ENCODE results near the gene RNPEPL1.

The RNPEPL1 gene

DNA sequence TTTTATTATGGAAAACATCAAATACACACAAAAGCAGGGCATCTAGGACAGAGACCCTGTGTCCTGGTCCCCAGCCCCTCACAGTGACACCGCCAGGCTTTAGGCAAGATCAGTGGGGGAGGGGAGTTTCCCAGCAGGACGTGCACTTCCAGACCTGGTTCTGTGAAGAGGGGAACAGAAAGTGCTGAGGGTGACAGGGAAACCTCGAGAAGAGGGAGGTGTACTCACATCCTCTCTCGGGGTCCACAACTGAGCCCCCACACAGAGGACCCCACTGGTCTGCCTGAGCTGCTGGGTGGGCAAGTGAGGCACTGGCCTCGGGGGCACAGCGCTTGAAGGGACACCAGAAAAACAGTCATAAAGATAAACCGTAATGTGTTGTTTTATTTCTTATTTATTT lies 52.6 kb downstream of the RNPEPL1 start:
- H3K9me3 ChIP-seq (ENCODE audit: low read depth, low read length), result no peaks in the 10 kb centered on the region
- H3K27ac ChIP-seq, result no peak overlapping the region
- H3K9ac ChIP-seq (ENCODE audit: insufficient read length), result no peak overlapping the region
- no peak overlapping the region for H3K4me3 ChIP-seq
- no peaks in the 10 kb centered on the region for H3K36me3 ChIP-seq (ENCODE audit: insufficient read depth, low read length)
- DNase-seq (ENCODE audit: low read depth, low spot score), result no peak
- TF ChIP-seq POLR2AphosphoS5 (IDR thresholded peaks at IDR 0.05; ENCODE audit: borderline replicate concordance, low read depth, low read length), result no peak
- TF ChIP-seq EZH2 (IDR thresholded peaks at IDR 0.05), result no peak
- no peak for TF ChIP-seq FOXP2 (optimal IDR thresholded peaks at IDR 0.05; ENCODE audit: control extremely low read depth, extremely low read length, insufficient read depth)

DNA sequence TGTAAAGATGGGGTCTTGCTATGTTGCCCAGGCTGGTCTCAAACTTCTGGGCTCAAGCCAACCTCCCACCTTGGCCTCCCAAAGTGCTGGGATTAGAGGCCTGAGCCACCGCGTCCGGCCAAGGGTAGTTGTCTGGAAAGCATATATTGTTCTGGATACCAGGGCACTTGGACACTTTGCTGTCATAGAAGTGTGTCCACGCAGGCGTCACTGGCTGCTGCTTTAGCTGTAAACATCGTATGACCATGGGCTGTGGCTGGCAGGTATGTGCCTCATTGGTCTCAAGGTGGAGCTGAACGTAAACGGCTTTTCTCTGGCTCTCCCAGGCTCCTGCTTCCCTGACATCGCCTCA lies 53.8 kb downstream of the RNPEPL1 start:
- Histone ChIP-seq H3K9me3 (ENCODE audit: low read depth, low read length) (no peaks in the 10 kb centered on the region), H3K4me3 (no peak overlapping the region), H3K9ac (ENCODE audit: insufficient read length) (no peak overlapping the region), H3K36me3 (ENCODE audit: insufficient read depth, low read length) (no peaks in the 10 kb centered on the region), H3K27ac (no peak overlapping the region)
- DNase-seq (ENCODE audit: low read depth, low spot score), result no peak
- no peak for TF ChIP-seq FOXP2 (optimal IDR thresholded peaks at IDR 0.05; ENCODE audit: control extremely low read depth, extremely low read length, insufficient read depth)

DNA sequence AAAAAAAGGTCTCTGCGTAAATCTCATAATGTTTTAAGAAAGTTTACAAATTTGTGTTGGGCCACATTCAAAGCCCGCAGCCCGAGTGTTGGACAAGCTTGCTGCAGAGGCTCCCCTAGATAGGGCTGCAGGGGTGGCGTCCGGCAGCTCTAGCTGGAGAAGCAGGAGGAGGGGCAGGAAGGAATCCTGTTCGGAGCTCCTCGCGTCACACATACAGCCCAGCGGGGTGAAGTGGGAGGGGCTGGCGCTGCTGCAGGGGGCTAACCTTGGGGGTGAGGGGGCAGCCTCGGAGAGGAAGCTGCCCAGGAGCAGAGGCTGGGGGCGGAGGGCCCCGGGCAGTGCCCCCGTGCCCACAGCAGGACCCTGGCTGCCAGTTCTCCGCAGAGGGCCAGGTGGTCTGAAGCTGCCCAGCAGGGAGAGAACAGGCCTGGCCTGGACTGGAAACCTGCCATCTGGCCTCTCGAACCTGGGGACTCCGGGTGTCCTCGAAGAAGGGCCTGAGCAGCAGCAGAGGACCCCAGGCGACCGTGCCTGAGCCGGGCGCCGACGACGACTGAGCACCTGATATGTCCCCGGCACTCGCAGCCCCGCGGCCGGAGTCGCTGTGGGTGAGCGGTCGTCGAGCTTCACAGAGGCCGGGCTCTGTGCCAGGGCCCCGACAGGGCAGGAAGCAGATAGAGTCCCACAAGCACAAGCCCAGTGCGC lies 54.4 kb downstream of the RNPEPL1 start:
- no peaks in the 10 kb centered on the region for H3K36me3 ChIP-seq (ENCODE audit: insufficient read depth, low read length)
- no peak for DNase-seq (ENCODE audit: low read depth, low spot score)
- no peak overlapping the region for H3K9ac ChIP-seq (ENCODE audit: insufficient read length)
- no peak overlapping the region for H3K27ac ChIP-seq
- TF ChIP-seq POLR2AphosphoS5 (IDR thresholded peaks at IDR 0.05; ENCODE audit: borderline replicate concordance, low read depth, low read length) (no peak), FOXP2 (optimal IDR thresholded peaks at IDR 0.05; ENCODE audit: control extremely low read depth, extremely low read length, insufficient read depth) (no peak), EZH2 (IDR thresholded peaks at IDR 0.05) (no peak)
- H3K9me3 ChIP-seq (ENCODE audit: low read depth, low read length), result no peaks in the 10 kb centered on the region
- no peak overlapping the region for H3K4me3 ChIP-seq

DNA sequence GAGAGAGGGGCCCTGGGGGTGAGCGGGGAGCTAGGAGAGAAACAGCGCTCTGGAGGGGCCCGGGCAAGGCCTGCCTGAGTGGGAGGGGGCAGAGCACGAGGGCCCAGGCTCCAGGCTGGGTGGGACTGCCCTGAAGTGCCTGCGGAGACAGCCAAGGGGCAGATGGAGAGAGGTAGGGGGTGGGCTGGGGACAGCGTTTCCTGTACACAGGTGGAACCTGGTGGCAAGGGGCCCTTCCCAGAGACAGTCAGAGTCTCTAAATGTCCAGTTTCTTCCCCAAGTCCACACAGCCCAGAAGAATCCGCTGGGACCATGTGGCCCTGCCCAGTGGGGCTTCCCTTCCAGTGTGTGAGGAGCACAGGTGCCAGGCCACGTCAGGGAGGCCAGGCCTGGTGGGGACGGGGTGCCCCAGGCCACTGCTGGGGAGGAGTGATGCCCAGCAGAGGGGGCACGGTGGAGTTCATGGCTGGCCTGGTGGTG lies 55.3 kb downstream of the RNPEPL1 start:
- no peak overlapping the region for H3K4me3 ChIP-seq
- no peak overlapping the region for H3K27ac ChIP-seq
- no peaks in the 10 kb centered on the region for H3K36me3 ChIP-seq (ENCODE audit: insufficient read depth, low read length)
- TF ChIP-seq FOXP2 (optimal IDR thresholded peaks at IDR 0.05; ENCODE audit: control extremely low read depth, extremely low read length, insufficient read depth) (no peak), POLR2AphosphoS5 (IDR thresholded peaks at IDR 0.05; ENCODE audit: borderline replicate concordance, low read depth, low read length) (no peak), EZH2 (IDR thresholded peaks at IDR 0.05) (no peak)
- no peaks in the 10 kb centered on the region for H3K9me3 ChIP-seq (ENCODE audit: low read depth, low read length)
- no peak overlapping the region for H3K9ac ChIP-seq (ENCODE audit: insufficient read length)
- DNase-seq (ENCODE audit: low read depth, low spot score), result no peak

DNA sequence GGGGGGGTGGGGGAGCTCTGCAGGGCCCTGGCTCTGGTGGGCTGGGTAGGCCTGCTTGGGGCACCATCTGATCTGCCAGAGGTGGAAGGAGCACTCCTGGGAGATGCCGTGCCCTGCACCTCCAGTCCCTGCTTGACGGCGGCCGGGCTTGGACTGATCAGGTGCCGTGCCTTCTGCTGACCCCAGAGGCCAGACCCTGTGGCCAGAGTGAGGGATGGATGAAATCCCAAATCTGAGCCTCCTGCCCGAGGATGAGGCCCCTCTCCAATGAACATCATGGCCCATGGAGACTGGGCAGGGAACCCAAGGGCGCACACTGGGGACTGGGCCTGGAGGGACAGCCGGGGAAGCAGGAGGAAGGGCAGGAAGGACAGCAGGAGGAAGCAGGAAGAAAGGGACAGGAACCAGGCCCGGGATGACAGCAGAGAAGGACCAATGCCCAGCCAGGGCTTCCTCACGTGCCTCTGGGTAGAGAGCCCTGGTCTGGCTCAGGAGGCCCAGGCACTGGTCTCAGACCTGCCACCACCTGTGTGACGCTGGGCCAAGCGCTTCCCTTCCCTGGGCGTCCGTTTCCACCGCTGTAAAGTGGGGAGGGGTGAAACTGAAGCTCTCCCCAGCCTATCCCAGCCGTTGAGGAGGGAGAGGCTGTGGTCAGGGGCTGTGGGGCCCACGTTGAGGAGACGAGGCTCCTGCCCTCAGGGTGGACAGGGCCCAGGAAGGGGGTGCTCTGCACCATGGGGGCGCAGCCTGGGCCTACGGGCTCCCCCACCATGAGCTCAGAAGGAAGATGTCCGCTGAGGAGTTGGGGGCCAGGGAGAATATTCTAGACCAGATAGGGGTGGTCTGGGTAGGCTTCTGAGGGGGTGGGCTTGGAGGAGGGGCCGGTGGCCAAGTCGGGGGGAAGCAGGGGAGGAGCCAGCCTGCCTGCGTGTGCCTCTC lies 56.0 kb downstream of the RNPEPL1 start:
- H3K27ac ChIP-seq, result no peak overlapping the region
- no peak overlapping the region for H3K4me3 ChIP-seq
- DNase-seq (ENCODE audit: low read depth, low spot score), result no peak
- TF ChIP-seq FOXP2 (optimal IDR thresholded peaks at IDR 0.05; ENCODE audit: control extremely low read depth, extremely low read length, insufficient read depth) (no peak), EZH2 (IDR thresholded peaks at IDR 0.05) (no peak), POLR2AphosphoS5 (IDR thresholded peaks at IDR 0.05; ENCODE audit: borderline replicate concordance, low read depth, low read length) (no peak)
- H3K9me3 ChIP-seq (ENCODE audit: low read depth, low read length), result no peaks in the 10 kb centered on the region
- H3K9ac ChIP-seq (ENCODE audit: insufficient read length), result no peak overlapping the region
- no peaks in the 10 kb centered on the region for H3K36me3 ChIP-seq (ENCODE audit: insufficient read depth, low read length)

DNA sequence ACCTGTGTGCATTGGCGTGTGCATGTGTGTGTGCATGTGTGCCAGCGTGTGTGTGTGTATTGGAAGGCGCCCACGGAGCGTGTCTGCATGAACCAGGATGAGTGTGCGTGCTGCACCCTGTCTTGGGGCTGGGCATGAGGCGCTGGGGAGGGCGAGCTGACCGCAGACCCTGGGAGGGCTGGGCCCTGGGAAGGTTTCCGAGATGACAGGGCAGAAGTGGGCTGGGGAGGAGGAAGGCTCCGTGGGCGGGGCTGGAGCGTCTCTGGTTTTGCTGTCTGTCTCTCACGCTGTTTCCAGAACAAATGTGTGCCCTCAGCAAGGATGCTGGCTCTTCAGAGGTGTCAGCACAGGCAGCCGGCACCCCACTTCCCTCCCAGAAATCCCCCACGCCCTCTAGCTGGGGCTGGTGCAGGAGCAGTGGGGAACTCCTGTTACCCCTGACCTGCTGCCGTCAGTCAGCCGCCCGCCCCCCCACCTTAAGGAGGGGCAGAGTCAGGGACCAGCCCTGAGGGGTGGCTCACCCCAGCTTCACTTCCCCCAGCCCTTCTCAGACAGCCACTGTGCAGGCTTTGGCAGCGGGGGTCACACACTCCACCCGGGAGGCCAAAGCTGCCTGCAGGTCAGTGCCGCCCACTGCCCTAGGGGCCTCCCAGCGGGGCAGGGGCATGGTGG lies 56.8 kb downstream of the RNPEPL1 start, which contains the start of gene GPR35:
GPR35 (plus strand) TSS at position 531 of the 672 bp plus-strand sequence. CDS start 4,473 bp downstream, outside the sequence.
- Histone ChIP-seq H3K4me3 (no peak within 1 kb of the TSS), H3K9ac (ENCODE audit: insufficient read length) (no peak within 1 kb of the TSS)
- no peak for DNase-seq (ENCODE audit: low read depth, low spot score)

DNA sequence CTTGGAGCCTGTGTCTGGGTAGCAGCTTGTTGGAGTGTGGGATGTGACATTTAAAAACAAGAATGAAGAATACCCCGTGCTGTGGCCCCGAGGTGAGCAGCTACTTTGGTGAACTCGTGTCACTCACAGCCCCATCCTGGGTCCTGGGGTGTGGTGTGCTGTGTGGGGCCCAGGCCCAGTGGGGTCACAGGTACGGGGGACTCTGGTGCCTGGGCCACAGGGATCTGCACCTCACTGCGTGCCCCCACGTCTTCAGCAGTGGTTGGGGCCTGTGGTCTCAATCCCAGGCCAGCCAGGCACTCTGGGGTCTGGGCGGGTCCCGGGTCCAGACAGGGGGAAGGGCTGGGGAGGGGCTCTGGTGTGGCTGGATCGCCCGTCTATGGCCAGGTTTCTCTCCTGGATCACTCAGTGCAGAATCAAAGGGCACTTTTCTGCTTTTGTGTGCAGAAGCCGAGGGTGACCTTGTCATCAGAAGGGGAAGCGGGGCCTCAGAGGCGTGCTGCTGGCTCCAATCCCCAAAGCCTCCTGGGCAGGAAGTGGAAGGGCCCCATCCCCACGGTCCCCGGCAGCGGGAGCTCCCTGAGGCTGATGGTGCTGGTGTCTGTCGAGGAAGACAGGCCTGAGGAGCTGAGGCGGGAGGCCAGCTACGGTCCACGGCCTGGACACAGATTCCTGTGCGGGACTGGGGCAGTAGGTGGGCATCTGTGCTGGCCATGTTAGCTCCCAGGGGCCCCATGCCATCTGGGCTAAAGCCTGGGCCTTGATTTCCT lies 58.4 kb downstream of the RNPEPL1 start:
- TF ChIP-seq FOXP2 (optimal IDR thresholded peaks at IDR 0.05; ENCODE audit: control extremely low read depth, extremely low read length, insufficient read depth), result no peak
- TF ChIP-seq POLR2AphosphoS5 (IDR thresholded peaks at IDR 0.05; ENCODE audit: borderline replicate concordance, low read depth, low read length), result no peak
- no peak for TF ChIP-seq EZH2 (IDR thresholded peaks at IDR 0.05)
- Histone ChIP-seq H3K36me3 (ENCODE audit: insufficient read depth, low read length) (no peaks in the 10 kb centered on the region), H3K4me3 (no peak overlapping the region), H3K9ac (ENCODE audit: insufficient read length) (no peak overlapping the region), H3K9me3 (ENCODE audit: low read depth, low read length) (no peaks in the 10 kb centered on the region), H3K27ac (no peak overlapping the region)
- no peak for DNase-seq (ENCODE audit: low read depth, low spot score)

More for the DNA sequence above, 56.8 kb downstream of the RNPEPL1 start, which contains the start of gene GPR35:
- no peaks in the 10 kb centered on the region for H3K9me3 ChIP-seq (ENCODE audit: low read depth, low read length)
- TF ChIP-seq POLR2AphosphoS5 (IDR thresholded peaks at IDR 0.05; ENCODE audit: borderline replicate concordance, low read depth, low read length) (no peak), EZH2 (IDR thresholded peaks at IDR 0.05) (no peak)
- H3K27ac ChIP-seq, result no peak within 1 kb of the TSS
- no peaks in the 10 kb centered on the region for H3K36me3 ChIP-seq (ENCODE audit: insufficient read depth, low read length)

Data from SK-N-MC (cell line).